Stimulated activated CD8-positive, alpha-beta memory T cell treated with anti-CD3 and anti-CD28 coated beads, Interleukin-4, amount 100 ng/mL, for 1 hour (primary cell): ENCODE results near the gene GRK5.

Experiments
- DNase-seq, 2 donors: peaks; one replicate each; pipeline ENCODE4 v3.0.0-alpha.2; 2020; ENCODE audit warnings: low read depth in 2 of 2, low spot score in 1 of 2

The GRK5 gene

GRCh38 chr10:119374236-119374635 lies 166.9 kb downstream of the GRK5 start:
- no peak for DNase-seq

- DNase-seq: no peak
Observed at GRCh38 chr10:119375574-119376272, 168.4 kb downstream of the GRK5 start.

DNA sequence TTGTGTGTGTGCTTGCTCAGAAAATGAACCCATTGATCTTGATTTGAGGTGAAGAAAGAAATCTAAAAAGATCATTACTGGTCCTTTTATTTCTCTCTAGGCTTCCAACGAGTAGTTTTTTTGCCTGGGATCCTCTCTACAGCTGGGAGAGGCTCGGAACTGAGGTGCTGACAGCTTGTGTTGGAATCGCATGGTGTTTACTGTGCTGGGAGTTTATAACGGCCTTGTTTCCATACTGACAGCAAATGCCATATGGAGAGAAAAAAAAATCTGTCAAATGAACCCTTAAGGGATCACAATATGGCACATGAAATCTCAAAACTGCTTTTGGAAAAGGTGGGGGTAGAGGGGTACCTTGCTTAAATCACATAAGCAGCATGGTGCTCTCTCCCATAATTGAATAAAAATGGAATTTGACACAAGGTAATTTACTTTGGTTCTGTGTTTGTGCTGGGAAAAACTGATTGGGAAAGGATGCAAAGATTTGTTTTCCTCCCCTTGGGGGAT lies 170.1 kb downstream of the GRK5 start:
- no peak for DNase-seq

DNA sequence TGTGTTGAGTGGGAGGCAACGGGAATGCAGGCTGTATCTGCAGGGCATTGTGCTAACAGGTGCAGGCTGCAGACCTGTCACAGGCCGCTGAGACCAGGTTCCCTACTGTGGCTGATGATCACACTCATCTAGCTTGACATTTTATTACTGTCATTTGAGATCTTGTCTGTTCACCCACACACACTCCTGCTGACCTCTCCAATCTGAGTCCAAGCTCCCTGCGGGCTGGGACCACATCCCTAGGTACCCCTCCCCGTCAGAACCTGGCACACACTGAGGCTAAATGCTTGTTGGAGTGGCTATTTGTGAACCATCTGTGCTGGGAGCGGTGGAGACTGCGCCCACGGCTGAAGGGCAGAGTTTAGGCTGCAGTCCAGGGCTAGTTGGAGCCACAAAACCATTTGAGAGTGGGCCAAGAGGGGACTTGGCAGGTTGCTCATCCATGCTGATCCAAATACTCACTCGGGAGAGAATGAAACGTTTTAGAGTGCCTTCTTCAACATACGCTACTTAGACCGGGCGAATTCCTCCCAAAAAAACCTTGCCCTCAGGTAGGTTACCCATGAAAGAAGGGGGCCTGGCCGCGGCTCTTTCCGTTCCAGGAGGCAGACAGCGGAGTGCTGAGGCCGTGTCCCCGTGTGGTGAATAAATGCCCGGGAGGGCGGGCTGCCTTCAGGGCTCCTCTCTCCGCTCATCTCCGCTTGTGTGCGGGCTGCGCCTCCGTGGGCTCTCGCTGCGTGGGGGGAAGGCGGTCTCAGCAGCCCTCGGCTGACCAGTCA lies 170.8 kb downstream of the GRK5 start:
- no peak for DNase-seq

DNA sequence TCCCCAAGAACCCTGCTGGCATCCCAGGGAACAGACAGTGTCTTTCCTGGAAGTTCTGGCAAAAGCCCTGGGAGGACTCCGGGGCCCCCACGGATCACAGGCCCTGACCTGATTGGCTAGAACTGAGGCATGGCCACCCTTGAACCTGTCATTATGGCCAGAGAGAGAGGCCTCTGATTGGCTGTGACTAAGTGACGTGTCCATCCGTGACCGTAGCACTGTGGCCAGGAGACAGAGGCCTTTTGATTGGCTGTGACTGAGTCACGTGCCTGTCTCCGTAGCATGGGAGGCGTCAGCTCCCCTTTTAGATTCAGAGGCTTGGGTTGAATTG lies 171.3 kb downstream of the GRK5 start:
- DNase-seq: no peak

- DNase-seq: no peak
Observed at GRCh38 chr10:119379466-119380071, 172.2 kb downstream of the GRK5 start.

DNA sequence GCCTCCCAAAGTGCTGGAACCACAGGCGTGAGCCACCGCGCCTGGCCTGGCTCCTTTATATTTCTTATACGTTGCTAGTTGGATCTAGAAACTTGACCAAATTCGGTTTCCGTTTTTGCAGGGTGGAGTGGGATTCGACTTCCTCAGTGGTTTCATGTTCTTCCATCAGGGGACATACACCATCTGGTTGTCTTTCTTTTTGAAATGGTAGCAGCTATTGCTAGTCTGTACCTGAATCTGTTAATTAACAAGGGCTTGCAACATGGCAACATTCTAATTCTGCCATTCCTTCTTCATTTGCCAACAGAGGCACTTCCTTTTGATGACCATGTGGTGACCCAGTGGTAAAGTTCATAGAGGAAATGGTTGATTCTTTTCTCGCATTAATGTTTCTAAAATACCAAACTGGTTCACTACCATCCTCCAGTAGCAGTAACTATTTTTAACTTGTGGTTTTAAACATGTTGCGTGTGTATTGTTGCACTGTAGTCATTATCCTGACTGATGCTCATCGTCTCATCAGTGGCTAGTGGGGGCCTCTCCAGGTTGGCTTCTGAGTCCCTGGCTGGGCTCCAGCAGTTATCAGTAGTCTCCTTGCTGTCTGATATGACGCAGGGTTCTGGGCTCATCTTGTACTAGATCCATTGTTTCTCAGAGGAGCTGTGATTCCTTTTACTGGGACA lies 175.9 kb downstream of the GRK5 start:
- no peak for DNase-seq

GRCh38 chr10:119384127-119384526 lies 176.8 kb downstream of the GRK5 start:
- DNase-seq: no peak

- no peak for DNase-seq
Observed at GRCh38 chr10:119386666-119387065, 179.3 kb downstream of the GRK5 start.

GRCh38 chr10:119388849-119389345 lies 181.5 kb downstream of the GRK5 start:
- DNase-seq: no peak

DNA sequence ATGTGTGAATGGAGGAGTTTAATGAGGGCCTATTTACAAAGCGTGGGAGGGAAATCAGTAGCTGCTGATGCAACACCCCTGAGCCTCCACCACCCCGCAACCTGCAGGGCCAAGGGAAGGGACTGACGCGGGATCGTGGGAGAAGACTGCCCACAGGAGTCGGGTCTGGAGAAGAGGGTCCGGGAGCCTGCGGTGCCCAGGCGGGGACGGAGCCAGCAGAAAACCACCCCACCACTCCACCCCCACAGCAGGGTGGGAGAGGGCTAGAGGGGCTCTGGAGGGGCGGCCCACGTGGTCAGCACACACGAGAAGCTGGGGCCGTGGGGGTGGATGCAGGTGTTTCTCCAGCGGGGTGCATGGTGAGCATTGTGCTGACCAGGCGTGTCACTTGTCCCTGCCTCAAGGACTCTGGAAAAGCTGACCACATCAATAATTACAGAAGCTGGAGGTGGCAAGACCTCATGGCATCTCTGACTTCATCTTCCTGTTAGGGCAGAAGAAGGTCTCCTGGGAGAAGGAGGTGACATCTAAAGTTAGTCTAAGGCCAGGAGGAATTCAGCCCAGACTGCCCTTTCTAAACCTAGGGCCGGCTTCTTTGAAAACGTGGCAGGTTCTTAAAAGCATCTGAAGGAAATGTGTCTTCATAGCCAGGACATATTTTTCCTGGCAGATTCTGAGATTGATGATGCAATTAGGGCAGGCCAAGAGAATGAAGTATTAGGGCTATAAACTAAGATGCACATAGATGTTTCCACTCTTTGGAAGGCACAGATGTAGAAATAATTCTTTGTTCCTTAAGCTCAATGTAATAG lies 184.3 kb downstream of the GRK5 start:
- no peak for DNase-seq

- DNase-seq: no peak
Observed at GRCh38 chr10:119393019-119393418, 185.6 kb downstream of the GRK5 start.

DNA sequence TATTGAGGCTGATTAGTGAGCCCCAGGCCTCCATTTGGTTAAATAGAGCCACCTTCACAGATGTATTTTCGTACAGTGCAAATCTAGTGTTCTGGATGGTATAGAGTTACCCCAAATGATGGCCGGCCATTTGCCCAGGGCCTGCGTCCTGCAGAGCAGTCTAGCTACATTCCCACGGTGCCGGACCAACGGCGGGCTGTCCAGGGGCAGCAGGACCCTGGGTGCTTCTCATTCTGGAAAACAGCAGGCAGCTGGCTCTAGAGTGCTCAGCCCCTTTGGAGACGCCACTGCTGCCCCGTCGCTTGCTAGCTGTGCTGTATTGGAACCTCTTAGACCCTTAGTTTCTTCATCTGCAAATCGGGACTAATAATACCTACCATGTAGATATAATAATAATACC lies 186.1 kb downstream of the GRK5 start:
- DNase-seq: no peak

DNA sequence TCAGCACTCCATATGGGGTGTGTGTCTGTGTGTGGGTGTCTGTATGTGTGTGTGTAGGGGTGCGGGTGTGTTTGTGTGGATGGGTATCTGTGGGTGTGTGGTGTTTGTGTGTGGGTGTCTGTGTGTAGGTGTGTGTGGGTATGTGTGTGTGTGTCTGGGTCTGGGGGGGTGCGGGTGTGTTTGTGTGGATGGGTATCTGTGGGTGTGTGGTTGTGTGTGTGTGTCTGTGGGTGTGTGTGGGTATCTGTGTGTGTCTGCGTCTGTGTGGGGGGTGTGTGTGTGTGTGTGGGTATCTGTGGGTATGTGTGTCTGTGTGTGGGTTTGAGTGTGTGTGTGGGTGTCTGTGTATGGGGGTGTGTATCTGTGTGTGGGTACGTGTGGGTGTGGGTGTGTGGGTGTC lies 186.5 kb downstream of the GRK5 start:
- no peak for DNase-seq

DNA sequence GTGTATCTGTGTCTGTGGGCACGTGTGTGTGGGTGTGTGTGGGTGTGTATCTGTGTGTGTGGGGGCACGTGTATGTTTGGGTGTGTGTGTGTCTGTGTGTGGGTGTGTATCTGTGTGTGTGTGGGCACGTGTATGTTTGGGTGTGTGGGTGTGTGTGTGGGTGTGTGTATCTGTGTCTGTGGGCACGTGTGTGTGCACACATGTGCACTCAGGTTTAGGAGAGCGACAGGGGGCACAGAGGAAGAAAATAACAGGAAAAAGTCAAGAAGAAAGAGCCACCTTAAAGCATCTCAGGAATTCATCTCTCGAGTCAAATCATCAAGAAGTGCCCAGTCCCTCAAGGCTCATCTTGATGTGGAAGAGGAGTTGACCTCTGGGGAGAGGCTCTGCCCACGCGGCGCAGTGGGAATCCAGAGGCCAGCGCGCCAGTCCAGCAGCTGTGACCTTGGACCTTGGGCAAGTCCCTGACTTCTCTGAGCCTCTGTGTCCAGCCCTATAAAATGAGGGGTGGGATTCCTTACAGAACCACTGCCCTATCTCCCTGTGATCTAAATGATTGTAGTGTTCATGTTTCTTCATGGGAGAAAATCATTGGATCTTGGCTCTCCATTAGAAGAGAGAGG lies 187.4 kb downstream of the GRK5 start:
- no peak for DNase-seq

DNA sequence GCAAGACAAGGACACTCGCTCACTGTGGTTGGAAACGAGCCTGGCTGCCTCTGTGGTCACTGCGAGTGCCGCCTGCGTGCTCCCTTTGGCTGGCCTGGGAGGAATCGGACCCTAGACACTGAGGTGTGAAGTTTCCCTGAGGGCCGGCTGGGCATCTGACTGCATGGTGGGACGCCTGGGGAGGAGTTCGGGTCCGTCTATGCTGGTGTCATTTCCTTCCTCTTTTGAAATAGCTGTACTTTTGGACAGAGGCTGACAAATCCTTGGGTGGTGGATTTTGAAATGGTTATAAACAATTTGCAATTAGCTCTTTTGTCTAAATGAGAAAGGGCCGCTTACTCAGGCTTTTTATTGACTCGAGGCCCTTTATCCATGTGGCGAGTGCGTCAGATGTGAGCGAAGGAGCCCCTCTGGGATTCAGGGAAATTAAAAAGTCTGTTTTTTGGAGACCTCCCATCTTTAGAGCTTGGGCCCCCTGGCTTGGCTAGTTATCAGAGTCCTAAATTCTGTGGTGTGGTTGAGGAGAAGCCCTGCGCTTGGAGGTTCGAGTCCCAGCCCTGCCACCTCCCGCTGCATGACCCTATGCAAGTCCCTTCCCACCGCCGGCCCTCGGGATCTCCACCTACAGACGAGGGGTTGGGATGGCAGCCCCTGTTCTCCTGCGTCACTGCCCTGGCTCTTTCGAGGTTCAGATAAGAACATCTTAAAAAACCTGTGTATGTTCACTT lies 188.1 kb downstream of the GRK5 start:
- DNase-seq: no peak

DNA sequence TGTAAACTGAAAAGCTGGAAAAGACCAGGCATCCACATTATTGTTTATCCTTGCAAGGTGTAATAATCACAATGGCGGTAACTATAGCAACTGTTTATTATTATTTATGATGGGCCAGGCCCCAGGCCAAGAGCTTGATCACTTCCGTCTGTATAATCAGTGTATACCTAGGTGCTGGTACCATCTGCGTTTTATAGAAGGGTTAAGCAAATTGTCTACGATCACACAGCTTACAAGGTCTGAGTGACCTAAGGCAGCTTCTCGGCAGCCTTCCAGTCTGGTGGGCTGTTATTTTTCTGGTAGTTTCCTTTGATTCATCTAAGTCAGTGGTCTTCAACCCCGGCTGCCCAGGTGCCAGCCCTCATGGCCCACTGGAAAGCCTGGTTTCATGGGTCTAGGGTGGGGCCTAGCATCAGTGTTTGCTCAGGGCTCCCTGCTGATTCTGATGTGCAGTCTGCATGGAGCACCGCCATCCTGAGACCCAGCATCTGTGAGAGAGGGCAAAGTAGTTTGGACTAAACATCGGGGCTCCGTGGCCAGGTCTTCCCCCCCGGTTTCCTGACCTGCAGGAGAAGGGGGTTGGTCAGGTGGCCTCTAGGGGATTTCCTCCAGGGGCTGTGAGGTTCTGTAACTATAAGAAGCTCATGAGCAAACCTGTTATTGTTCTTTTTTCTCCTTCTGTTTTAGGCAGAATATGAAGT lies 188.8 kb downstream of the GRK5 start:
- DNase-seq: no peak

DNA sequence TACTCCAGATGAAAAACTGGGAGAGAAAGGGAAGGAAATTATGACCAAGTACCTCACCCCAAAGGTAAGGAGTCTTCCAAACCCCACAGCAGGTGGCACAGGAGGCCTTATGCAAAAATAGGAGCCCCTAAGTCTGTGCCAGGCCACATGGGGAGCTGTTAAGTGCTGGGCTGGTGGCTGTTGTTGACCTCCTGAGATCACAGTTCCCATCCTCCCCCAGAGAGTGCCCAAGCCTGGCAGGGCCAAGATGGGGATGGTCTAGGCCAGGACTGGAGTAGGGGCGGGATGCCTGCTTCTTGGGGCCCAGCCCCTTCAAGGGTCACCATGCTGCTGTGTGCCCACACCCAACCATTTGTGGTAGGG lies 189.3 kb downstream of the GRK5 start:
- no peak for DNase-seq

- DNase-seq: no peak
Observed at GRCh38 chr10:119397416-119397815, 190.0 kb downstream of the GRK5 start.
